Uterus (tissue), 4 donors: ENCODE measurements around the gene ITGAV. TPM values are rescaled to one million over a fixed set of nuclear protein-coding genes. Genes with fewer than 3 reads are reported as not detected.
A peak's percentile ranks its signal among the peaks of the same experiment; 100 is the strongest.

ENCODE experiments used
- DNase-seq, 2 donors: peaks; one replicate each; pipeline ENCODE4 v3.0.0-alpha.2; 2019 to 2020
- H3K27ac ChIP-seq, 2 donors: fragments of 200-600 bp; sonication (generic); 1 replicate in 1 of 2; 2 replicates in 1 of 2; pipeline ENCODE4 v1.5.1; 2016 to 2018
- H3K27me3 ChIP-seq, 2 donors: fragments of 200-600 bp; sonication (generic); one replicate each; pipeline ENCODE4 v1.5.1; 2018 to 2019; ENCODE audit warnings: control low read depth in 1 of 2
- H3K36me3 ChIP-seq, 2 donors: fragments of 200-600 bp; sonication (generic); one replicate each; pipeline ENCODE4 v1.5.1; 2019; ENCODE audit warnings: control low read depth in 1 of 2
- H3K4me1 ChIP-seq, 2 donors: fragments of 200-600 bp; sonication (generic); one replicate each; pipeline ENCODE4 v1.5.1; 2018 to 2019; ENCODE audit warnings: control low read depth in 1 of 2
- H3K4me3 ChIP-seq, 2 donors: fragments of 200-600 bp; sonication (generic); 1 replicate in 1 of 2; 2 replicates in 1 of 2; pipeline ENCODE4 v1.5.1; 2018 to 2019; ENCODE audit warnings: mild to moderate bottlenecking in 1 of 2
- H3K9me3 ChIP-seq, 2 donors: fragments of 200-600 bp; sonication (generic); one replicate each; pipeline ENCODE4 v1.5.1; 2019; ENCODE audit warnings: control low read depth in 1 of 2
- CTCF ChIP-seq, 4 experiments: fragments of 200-600 bp in 2 of 4; fragments of 450-650 bp in 2 of 4; sonication (generic) in 2 of 4; IDR thresholded peaks; one replicate each; pipeline ENCODE4 v1.5.1; 2016 to 2019; ENCODE audit warnings: antibody characterized with exemption in 4 of 4, mild to moderate bottlenecking in 2 of 4, moderate library complexity in 1 of 4
- POLR2A ChIP-seq, 2 donors: fragments of 450-650 bp; IDR thresholded peaks; one replicate each; pipeline ENCODE4 v1.6.1; 2016; ENCODE audit warnings: antibody characterized with exemption in 2 of 2, mild to moderate bottlenecking in 1 of 2, moderate library complexity in 1 of 2
- intact Hi-C: fragments of 100-400 bp; cut with DNase I; formaldehyde crosslinking; loops from one replicate; pipeline ENCODE4 v1.15.1; 2023; ENCODE audit warnings: low total_unique reads
- total RNA-seq, 4 donors: library from RNA; depleted of rRNA in 3 of 4; stranded (reverse); fragments of >200 nt in 3 of 4; gene quantifications; one replicate each; pipeline versions ENCODE4 v1.1.0 to v1.2.4, GENCODE V29; 2014 to 2023
- donor health status: DM: yes; HTN: yes; CAD: no.

The ITGAV gene
- total RNA-seq, 4 donors from 2014 or later = 76.9 to 232 (median 104) TPM

GRCh38 chr2:186641132-186641806 lies 51.4 kb downstream of the ITGAV start:
- no peaks in the 10 kb centered on the region for H3K9me3 ChIP-seq
- H3K4me3 ChIP-seq = no peak overlapping the region
- no peaks in the 10 kb centered on the region for H3K4me1 ChIP-seq
- TF ChIP-seq POLR2A (IDR thresholded peaks at IDR 0.05) (no peak), CTCF (IDR thresholded peaks at IDR 0.05) (no peak)
- no peak overlapping the region for H3K27ac ChIP-seq
- no peaks in the 10 kb centered on the region for H3K27me3 ChIP-seq
- H3K36me3 ChIP-seq = no peaks in the 10 kb centered on the region
- no peak for DNase-seq
- intact Hi-C loops = loop anchor here (10.0 kb wide), 1 partner anchor 136 kb away; no protein-coding TSS in a partner anchor

- Histone ChIP-seq H3K4me3 (no peak overlapping the region), H3K4me1 (no peaks in the 10 kb centered on the region), H3K9me3 (no peaks in the 10 kb centered on the region), H3K27me3 (no peaks in the 10 kb centered on the region), H3K27ac (no peak overlapping the region), H3K36me3 (no peaks in the 10 kb centered on the region)
- TF ChIP-seq POLR2A (IDR thresholded peaks at IDR 0.05) (no peak), CTCF (IDR thresholded peaks at IDR 0.05) (peak; percentile 74 to 83 (median 79))
- intact Hi-C loops = loop anchor here (10.0 kb wide), 1 partner anchor 137 kb away; no protein-coding TSS in a partner anchor
- peak in 1 of 2 donors; percentile 28 for DNase-seq
Observed at GRCh38 chr2:186641807-186642321, 52.0 kb downstream of the ITGAV start.

GRCh38 chr2:186644791-186645190 lies 54.9 kb downstream of the ITGAV start:
- TF ChIP-seq POLR2A (IDR thresholded peaks at IDR 0.05) = no peak
- no peak for TF ChIP-seq CTCF (IDR thresholded peaks at IDR 0.05)
- no peak for DNase-seq
- Histone ChIP-seq H3K4me1 (no peaks in the 10 kb centered on the region), H3K4me3 (no peak overlapping the region), H3K36me3 (no peaks in the 10 kb centered on the region), H3K27ac (no peak overlapping the region), H3K9me3 (no peaks in the 10 kb centered on the region), H3K27me3 (no peaks in the 10 kb centered on the region)
- intact Hi-C loops = loop anchor here (10.0 kb wide), 1 partner anchor 140 kb away; no protein-coding TSS in a partner anchor

- TF ChIP-seq POLR2A (IDR thresholded peaks at IDR 0.05) (no peak), CTCF (IDR thresholded peaks at IDR 0.05) (no peak)
- no peak for DNase-seq
- Histone ChIP-seq H3K36me3 (no peaks in the 10 kb centered on the region), H3K4me3 (no peak overlapping the region), H3K27me3 (no peaks in the 10 kb centered on the region), H3K4me1 (no peaks in the 10 kb centered on the region), H3K9me3 (no peaks in the 10 kb centered on the region), H3K27ac (no peak overlapping the region)
- intact Hi-C loops = loop anchor here (10.0 kb wide), 1 partner anchor 141 kb away; no protein-coding TSS in a partner anchor
Observed at GRCh38 chr2:186645999-186646398, 56.1 kb downstream of the ITGAV start.

GRCh38 chr2:186648130-186648529 lies 58.3 kb downstream of the ITGAV start:
- H3K27me3 ChIP-seq = no peaks in the 10 kb centered on the region
- H3K9me3 ChIP-seq = no peaks in the 10 kb centered on the region
- H3K4me1 ChIP-seq = no peaks in the 10 kb centered on the region
- H3K4me3 ChIP-seq = no peak overlapping the region
- no peaks in the 10 kb centered on the region for H3K36me3 ChIP-seq
- no peak overlapping the region for H3K27ac ChIP-seq
- DNase-seq = no peak
- intact Hi-C loops = loop anchor here (10.0 kb wide), 1 partner anchor 143 kb away; no protein-coding TSS in a partner anchor
- TF ChIP-seq POLR2A (IDR thresholded peaks at IDR 0.05) (no peak), CTCF (IDR thresholded peaks at IDR 0.05) (no peak)
